ENCODE data around the gene ARMC5. TPM values are rescaled to one million over a fixed set of nuclear protein-coding genes. Genes with fewer than 3 reads are reported as not detected.

The ARMC5 gene
- total RNA-seq, 1 experiment from 2014 or later: 11.3 TPM

DNA sequence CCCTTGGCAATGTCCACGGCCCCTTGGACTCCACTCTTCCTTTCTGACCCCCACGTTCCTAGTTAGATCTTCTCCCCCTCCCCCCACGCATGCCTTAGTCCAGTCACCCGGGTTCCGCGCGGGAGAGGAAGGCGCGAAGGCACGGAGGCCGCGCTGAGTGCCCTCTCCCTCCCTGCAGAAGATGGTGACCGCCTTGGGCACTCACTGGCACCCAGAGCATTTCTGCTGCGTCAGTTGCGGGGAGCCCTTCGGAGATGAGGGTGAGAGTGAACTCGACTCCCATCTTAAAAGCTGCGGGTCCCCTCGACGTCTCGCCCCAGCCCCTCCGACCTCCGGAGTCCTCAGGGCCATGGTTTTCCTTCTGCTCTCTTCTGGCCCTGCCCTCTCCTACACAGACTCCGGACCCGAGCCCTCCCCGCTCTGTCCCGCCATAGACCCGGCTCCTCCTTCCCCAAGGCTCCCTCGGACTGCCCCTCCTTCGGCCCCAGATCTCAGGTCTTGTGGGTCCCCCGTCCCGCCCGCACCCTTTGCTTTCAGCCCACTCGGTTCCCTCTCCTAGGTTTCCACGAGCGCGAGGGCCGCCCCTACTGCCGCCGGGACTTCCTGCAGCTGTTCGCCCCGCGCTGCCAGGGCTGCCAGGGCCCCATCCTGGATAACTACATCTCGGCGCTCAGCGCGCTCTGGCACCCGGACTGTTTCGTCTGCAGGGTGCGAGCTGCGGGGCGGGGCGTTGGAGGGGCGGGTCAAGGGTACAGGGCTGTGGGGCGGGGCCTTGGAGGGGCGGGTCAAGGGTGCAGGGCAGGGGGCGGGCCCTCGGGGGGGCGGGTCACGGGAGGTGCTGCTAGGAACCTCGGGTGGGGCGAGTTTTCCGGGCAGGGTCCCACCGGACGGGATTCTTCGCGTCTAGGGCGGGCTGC lies 17.3 kb downstream of the ARMC5 start (continued):
- TF ChIP-seq, protein P1, sequence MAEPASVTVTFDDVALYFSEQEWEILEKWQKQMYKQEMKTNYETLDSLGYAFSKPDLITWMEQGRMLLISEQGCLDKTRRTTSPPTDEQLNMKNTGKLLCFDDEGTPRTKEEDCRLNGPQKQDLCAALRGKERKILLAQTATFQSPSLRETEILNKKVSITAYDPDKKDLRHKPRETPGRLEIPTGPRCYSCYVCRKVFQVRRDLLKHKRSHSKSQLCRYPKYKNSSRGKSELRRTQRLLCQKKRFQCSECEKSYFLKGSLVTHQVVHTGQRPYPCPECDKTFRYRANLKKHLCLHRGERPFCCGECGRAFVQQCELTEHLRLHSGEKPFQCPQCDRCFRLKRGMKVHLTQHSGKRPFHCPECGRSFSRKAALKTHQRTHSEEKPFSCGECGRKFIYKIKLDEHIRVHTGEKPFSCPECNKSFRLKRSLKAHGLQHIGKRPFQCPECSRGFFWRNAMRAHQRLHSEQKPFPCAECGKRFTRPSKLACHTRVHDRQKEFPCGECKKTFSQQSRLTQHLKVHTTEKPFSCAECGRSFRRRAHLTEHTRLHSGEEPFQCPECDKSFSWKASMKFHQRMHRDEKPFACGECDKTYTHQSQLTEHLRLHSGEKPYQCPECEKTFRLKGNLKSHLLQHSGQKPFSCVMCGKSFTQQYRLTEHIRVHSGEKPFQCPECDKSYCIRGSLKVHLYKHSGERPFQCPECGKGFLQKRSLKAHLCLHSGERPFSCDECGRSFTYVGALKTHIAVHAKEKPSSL (CRISPR knock-in tag; conservative IDR thresholded peaks at IDR 0.05): no peak

DNA sequence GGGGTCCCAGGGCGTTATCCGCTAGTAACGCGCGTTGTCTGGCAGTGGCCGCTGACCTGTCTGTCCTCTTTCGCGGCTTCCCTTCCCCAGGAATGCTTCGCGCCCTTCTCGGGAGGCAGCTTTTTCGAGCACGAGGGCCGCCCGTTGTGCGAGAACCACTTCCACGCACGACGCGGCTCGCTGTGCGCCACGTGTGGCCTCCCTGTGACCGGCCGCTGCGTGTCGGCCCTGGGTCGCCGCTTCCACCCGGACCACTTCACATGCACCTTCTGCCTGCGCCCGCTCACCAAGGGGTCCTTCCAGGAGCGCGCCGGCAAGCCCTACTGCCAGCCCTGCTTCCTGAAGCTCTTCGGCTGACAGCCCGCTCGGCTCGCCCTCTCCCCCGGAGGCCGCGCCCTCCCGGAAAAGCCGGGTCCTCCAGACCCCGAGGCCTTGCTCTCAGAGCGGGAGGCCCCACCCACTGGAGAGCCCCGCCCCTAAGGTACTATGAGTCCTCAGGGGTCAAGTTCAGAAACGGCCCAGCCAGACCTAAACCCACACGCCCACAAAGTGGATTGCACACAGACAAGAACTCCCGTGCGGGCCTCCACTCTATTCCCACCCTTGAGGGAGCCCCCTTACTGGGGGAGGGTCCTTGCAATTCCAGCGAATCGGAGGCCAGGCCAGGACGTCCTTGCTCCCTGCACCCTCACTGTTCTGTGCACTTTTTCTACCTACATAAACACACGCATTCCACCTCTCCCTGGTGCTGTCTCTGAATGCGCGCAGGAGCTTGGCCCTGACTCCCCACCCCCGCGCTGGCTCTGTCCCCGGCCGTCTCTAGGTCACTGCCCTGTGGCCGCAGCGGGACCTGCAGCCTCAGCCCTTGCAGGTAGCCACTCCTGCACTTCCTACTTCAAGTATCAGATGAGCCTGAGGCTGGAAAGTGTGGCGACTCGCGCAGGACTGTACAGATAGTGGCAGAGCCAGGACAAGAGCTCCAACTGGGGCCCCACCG lies 18.2 kb downstream of the ARMC5 start:
- Mint-ChIP-seq H3K27ac (peak overlapping the region; percentile 61), H3K4me3 (peak overlapping the region; percentile 80), H3K9me3 (0 out of 2 replicates have a peak, but pooled peaks cover 5% of the 10 kb centered on the region), H3K4me1 (peaks cover 8% of the 10 kb centered on the region), H3K27me3 (ENCODE audit: low read depth) (peaks cover 90% of the 10 kb centered on the region), H3K36me3 (no peaks in the 10 kb centered on the region)
- DNase-seq (ENCODE audit: low spot score) (peak; percentile 86), ATAC-seq (peak; percentile 68)
- ChIA-PET CTCF (interaction anchor here (0.8 to 13.1 kb wide), 10 partner anchors 10 to 435 kb away, joined by 3 to 221 read pairs (median 6); partner anchors contain the start of genes ARMC5, RUSF1 and ZNF267), POLR2A (interaction anchor here (0.8 to 2.1 kb wide), 5 partner anchors 9 to 235 kb away, joined by 3 to 10 read pairs (median 7); partner anchors contain the start of gene ARMC5)
- TF ChIP-seq, protein P2, sequence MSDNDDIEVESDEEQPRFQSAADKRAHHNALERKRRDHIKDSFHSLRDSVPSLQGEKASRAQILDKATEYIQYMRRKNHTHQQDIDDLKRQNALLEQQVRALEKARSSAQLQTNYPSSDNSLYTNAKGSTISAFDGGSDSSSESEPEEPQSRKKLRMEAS (CRISPR knock-in tag; IDR thresholded peaks at IDR 0.05): peak; percentile 63; the same call in 1 of the 2 replicates
- TF ChIP-seq ZNF396 (CRISPR knock-in tag; IDR thresholded peaks at IDR 0.05; ENCODE audit: borderline replicate concordance): no peak
- TF ChIP-seq, protein P3, sequence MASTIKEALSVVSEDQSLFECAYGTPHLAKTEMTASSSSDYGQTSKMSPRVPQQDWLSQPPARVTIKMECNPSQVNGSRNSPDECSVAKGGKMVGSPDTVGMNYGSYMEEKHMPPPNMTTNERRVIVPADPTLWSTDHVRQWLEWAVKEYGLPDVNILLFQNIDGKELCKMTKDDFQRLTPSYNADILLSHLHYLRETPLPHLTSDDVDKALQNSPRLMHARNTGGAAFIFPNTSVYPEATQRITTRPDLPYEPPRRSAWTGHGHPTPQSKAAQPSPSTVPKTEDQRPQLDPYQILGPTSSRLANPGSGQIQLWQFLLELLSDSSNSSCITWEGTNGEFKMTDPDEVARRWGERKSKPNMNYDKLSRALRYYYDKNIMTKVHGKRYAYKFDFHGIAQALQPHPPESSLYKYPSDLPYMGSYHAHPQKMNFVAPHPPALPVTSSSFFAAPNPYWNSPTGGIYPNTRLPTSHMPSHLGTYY (CRISPR knock-in tag; IDR thresholded peaks at IDR 0.05): no peak
- peak; percentile 37; the same call in 1 of the 2 replicates for TF ChIP-seq ZBTB43 (CRISPR knock-in tag; IDR thresholded peaks at IDR 0.05)
- no peak for TF ChIP-seq NR3C1 (CRISPR knock-in tag; conservative IDR thresholded peaks at IDR 0.05; ENCODE audit: low read depth)
- no peak for TF ChIP-seq RORB (CRISPR knock-in tag; IDR thresholded peaks at IDR 0.05)
- 0 out of 2 replicates have a peak, but pooled peaks have one; percentile 7 for TF ChIP-seq MYBL2 (CRISPR knock-in tag; IDR thresholded peaks at IDR 0.05)
- TF ChIP-seq ZNF423 (CRISPR knock-in tag; IDR thresholded peaks at IDR 0.05): peak; percentile 63
- TF ChIP-seq GTF2I (CRISPR knock-in tag; conservative IDR thresholded peaks at IDR 0.05): no peak
- no peak for TF ChIP-seq ZBTB21 (CRISPR knock-in tag; IDR thresholded peaks at IDR 0.05; ENCODE audit: borderline replicate concordance)
- TF ChIP-seq, protein P4, sequence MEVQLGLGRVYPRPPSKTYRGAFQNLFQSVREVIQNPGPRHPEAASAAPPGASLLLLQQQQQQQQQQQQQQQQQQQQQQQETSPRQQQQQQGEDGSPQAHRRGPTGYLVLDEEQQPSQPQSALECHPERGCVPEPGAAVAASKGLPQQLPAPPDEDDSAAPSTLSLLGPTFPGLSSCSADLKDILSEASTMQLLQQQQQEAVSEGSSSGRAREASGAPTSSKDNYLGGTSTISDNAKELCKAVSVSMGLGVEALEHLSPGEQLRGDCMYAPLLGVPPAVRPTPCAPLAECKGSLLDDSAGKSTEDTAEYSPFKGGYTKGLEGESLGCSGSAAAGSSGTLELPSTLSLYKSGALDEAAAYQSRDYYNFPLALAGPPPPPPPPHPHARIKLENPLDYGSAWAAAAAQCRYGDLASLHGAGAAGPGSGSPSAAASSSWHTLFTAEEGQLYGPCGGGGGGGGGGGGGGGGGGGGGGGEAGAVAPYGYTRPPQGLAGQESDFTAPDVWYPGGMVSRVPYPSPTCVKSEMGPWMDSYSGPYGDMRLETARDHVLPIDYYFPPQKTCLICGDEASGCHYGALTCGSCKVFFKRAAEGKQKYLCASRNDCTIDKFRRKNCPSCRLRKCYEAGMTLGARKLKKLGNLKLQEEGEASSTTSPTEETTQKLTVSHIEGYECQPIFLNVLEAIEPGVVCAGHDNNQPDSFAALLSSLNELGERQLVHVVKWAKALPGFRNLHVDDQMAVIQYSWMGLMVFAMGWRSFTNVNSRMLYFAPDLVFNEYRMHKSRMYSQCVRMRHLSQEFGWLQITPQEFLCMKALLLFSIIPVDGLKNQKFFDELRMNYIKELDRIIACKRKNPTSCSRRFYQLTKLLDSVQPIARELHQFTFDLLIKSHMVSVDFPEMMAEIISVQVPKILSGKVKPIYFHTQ (CRISPR knock-in tag; IDR thresholded peaks at IDR 0.05): no peak
- TF ChIP-seq, protein P5, sequence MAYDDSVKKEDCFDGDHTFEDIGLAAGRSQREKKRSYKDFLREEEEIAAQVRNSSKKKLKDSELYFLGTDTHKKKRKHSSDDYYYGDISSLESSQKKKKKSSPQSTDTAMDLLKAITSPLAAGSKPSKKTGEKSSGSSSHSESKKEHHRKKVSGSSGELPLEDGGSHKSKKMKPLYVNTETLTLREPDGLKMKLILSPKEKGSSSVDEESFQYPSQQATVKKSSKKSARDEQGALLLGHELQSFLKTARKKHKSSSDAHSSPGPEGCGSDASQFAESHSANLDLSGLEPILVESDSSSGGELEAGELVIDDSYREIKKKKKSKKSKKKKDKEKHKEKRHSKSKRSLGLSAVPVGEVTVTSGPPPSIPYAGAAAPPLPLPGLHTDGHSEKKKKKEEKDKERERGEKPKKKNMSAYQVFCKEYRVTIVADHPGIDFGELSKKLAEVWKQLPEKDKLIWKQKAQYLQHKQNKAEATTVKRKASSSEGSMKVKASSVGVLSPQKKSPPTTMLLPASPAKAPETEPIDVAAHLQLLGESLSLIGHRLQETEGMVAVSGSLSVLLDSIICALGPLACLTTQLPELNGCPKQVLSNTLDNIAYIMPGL (CRISPR knock-in tag; IDR thresholded peaks at IDR 0.05): no peak
- no peak for TF ChIP-seq NFYB (CRISPR knock-in tag; conservative IDR thresholded peaks at IDR 0.05; ENCODE audit: low read depth)
- peak; percentile 54; the same call in 1 of the 2 replicates for TF ChIP-seq FOXP1 (CRISPR knock-in tag; IDR thresholded peaks at IDR 0.05; ENCODE audit: borderline replicate concordance)
- TF ChIP-seq CREM (CRISPR knock-in tag; IDR thresholded peaks at IDR 0.05): 0 out of 2 replicates have a peak, but pooled peaks have one; percentile 35
- TF ChIP-seq KAT7 (CRISPR knock-in tag; IDR thresholded peaks at IDR 0.05; ENCODE audit: borderline replicate concordance): no peak
- no peak for TF ChIP-seq TEAD1 (CRISPR knock-in tag; IDR thresholded peaks at IDR 0.05)
